Measurements from ENCODE around the gene SORCS1. TPM values are rescaled to one million over a fixed set of nuclear protein-coding genes. Genes with fewer than 3 reads are reported as not detected.

Gene SORCS1
- total and polyA plus RNA-seq, 2 donors (not counting 1 experiment from before 2014, with no cell fraction given) = not detected

DNA sequence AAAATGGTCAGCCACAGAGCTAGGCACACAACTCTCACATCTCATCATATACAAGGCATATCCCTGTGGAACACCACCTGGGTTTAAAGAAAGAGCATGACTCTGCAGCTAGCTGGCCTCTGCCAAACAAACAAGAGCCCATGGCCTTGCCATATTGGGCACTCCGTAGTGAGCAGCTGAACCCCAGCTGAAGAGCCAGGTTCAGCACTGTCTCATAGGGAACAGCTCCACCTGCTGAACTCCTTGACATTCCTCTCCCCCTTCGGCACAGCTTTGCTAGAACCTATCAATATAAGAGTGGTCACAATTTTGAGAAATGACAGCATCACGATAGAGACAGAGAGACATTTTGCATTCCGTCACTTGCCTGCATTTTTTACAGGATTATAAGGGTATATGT lies 20.0 kb downstream of the SORCS1 start:
- Histone ChIP-seq H3K27me3 (replicated peaks in 1 of 4; ENCODE audit: control extremely low read depth in 1 of 4, control insufficient read depth in 3 of 4, insufficient read depth in 4 of 4, low read length in 3 of 4) (no peaks in the 10 kb centered on the region), H3K9ac (ENCODE audit: low read length) (no peak overlapping the region), H2AFZ (ENCODE audit: insufficient read depth, low read depth, low read length, poor library complexity, severe bottlenecking) (no peak overlapping the region), H3K36me3 (replicated peaks in 1 of 2; ENCODE audit: control extremely low read depth in 1 of 2, control insufficient read depth in 1 of 2, extremely low read depth in 1 of 2, insufficient read depth in 2 of 2, low read length in 1 of 2) (no peaks in the 10 kb centered on the region), H3K79me2 (ENCODE audit: control insufficient read depth, insufficient read depth, low read length) (no peaks in the 10 kb centered on the region), H3K27ac (ENCODE audit: low read length in 2 of 2) (no peak overlapping the region), H3K4me3 (ENCODE audit: control extremely low read depth in 1 of 5, extremely low read depth in 1 of 5, insufficient read depth in 1 of 5, low read depth in 2 of 5, low read length in 4 of 5) (no peak overlapping the region), H3K4me2 (replicated peaks; ENCODE audit: low read depth, low read length, poor library complexity, severe bottlenecking) (no peak overlapping the region), H3K9me3 (ENCODE audit: control extremely low read depth in 1 of 3, control insufficient read depth in 2 of 3, insufficient read depth in 1 of 3, low read length in 2 of 3) (no peaks in the 10 kb centered on the region), H3K4me1 (ENCODE audit: control insufficient read depth in 2 of 2, insufficient read depth in 2 of 2, low read length in 2 of 2) (no peaks in the 10 kb centered on the region), H4K20me1 (ENCODE audit: control insufficient read depth, insufficient read depth, low read length, poor library complexity, severe bottlenecking) (no peaks in the 10 kb centered on the region)
- H3K9me3 Mint-ChIP-seq (ENCODE audit: insufficient read depth) = no peaks in the 10 kb centered on the region
- H3K27ac Mint-ChIP-seq = no peak overlapping the region
- CTCF ChIA-PET = no interaction called here
- H3K27me3 Mint-ChIP-seq = no peaks in the 10 kb centered on the region
- POLR2A ChIA-PET = no interaction called here
- DNase-seq = no peak
- no peak overlapping the region for H3K4me3 Mint-ChIP-seq
- ATAC-seq (ENCODE audit: low read depth) = no peak
- 47% methylated on average over 2 of the region's 4 CpGs for WGBS (ENCODE audit: insufficient coverage)
- no peaks in the 10 kb centered on the region for H3K4me1 Mint-ChIP-seq
- intact Hi-C loops (cut with micrococcal nuclease) = no loop called here
- TF ChIP-seq CTCF (IDR thresholded peaks at IDR 0.05) (no peak), EZH2 (IDR thresholded peaks at IDR 0.05; ENCODE audit: borderline replicate concordance, insufficient read depth, low read depth, low read length, poor library complexity, severe bottlenecking) (no peak)

GRCh38 chr10:107141524-107142061 lies 22.9 kb downstream of the SORCS1 start:
- Histone ChIP-seq H2AFZ (ENCODE audit: insufficient read depth, low read depth, low read length, poor library complexity, severe bottlenecking) (no peak overlapping the region), H4K20me1 (ENCODE audit: control insufficient read depth, insufficient read depth, low read length, poor library complexity, severe bottlenecking) (no peaks in the 10 kb centered on the region), H3K36me3 (replicated peaks in 1 of 2; ENCODE audit: control extremely low read depth in 1 of 2, control insufficient read depth in 1 of 2, extremely low read depth in 1 of 2, insufficient read depth in 2 of 2, low read length in 1 of 2) (no peaks in the 10 kb centered on the region), H3K9me3 (ENCODE audit: control extremely low read depth in 1 of 3, control insufficient read depth in 2 of 3, insufficient read depth in 1 of 3, low read length in 2 of 3) (no peaks in the 10 kb centered on the region), H3K4me2 (replicated peaks; ENCODE audit: low read depth, low read length, poor library complexity, severe bottlenecking) (no peak overlapping the region), H3K27me3 (replicated peaks in 1 of 4; ENCODE audit: control extremely low read depth in 1 of 4, control insufficient read depth in 3 of 4, insufficient read depth in 4 of 4, low read length in 3 of 4) (no peaks in the 10 kb centered on the region), H3K79me2 (ENCODE audit: control insufficient read depth, insufficient read depth, low read length) (no peaks in the 10 kb centered on the region), H3K27ac (ENCODE audit: low read length in 2 of 2) (no peak overlapping the region), H3K4me3 (ENCODE audit: control extremely low read depth in 1 of 5, extremely low read depth in 1 of 5, insufficient read depth in 1 of 5, low read depth in 2 of 5, low read length in 4 of 5) (no peak overlapping the region), H3K9ac (ENCODE audit: low read length) (no peak overlapping the region), H3K4me1 (ENCODE audit: control insufficient read depth in 2 of 2, insufficient read depth in 2 of 2, low read length in 2 of 2) (no peaks in the 10 kb centered on the region)
- WGBS (ENCODE audit: insufficient coverage) = 0% methylated on average over 2 of the region's 2 CpGs
- H3K27me3 Mint-ChIP-seq = no peaks in the 10 kb centered on the region
- TF ChIP-seq EZH2 (IDR thresholded peaks at IDR 0.05; ENCODE audit: borderline replicate concordance, insufficient read depth, low read depth, low read length, poor library complexity, severe bottlenecking) (no peak), CTCF (IDR thresholded peaks at IDR 0.05) (no peak)
- POLR2A ChIA-PET = no interaction called here
- DNase-seq (no peak), ATAC-seq (ENCODE audit: low read depth) (no peak)
- CTCF ChIA-PET = no interaction called here
- no peaks in the 10 kb centered on the region for H3K9me3 Mint-ChIP-seq (ENCODE audit: insufficient read depth)
- no peaks in the 10 kb centered on the region for H3K4me1 Mint-ChIP-seq
- no peak overlapping the region for H3K4me3 Mint-ChIP-seq
- no peak overlapping the region for H3K27ac Mint-ChIP-seq
- intact Hi-C loops (cut with micrococcal nuclease) = no loop called here
